Upper lobe of left lung (tissue), 6 donors: ENCODE measurements around the gene TMEM52. TPM values are rescaled to one million over a fixed set of nuclear protein-coding genes. Genes with fewer than 3 reads are reported as not detected.
A peak's percentile ranks its signal among the peaks of the same experiment; 100 is the strongest.

Source experiments
- ATAC-seq, 2 donors: fragments of 200-7000 bp; cut with Tn5 transposase; one replicate each; pipeline ENCODE4 v1.9.1; 2022; ENCODE audit warnings: mild to moderate bottlenecking in 2 of 2, moderate library complexity in 2 of 2; ENCODE audit not compliant: low FRiP score in 2 of 2
- DNase-seq, 2 donors: peaks; one replicate each; pipeline ENCODE4 v3.0.0-alpha.2; 2019 to 2020
- H3K27ac ChIP-seq, 4 donors: fragments of 200-600 bp; sonication (generic); one replicate each; pipeline ENCODE4 v1.5.1; 2016 to 2019
- H3K27me3 ChIP-seq, 4 donors: fragments of 200-600 bp; sonication (generic); one replicate each; pipeline ENCODE4 v1.5.1; 2017 to 2019
- H3K36me3 ChIP-seq, 4 donors: fragments of 200-600 bp; sonication (generic); one replicate each; pipeline ENCODE4 v1.5.1; 2016 to 2019
- H3K4me1 ChIP-seq, 4 donors: fragments of 200-600 bp; sonication (generic); one replicate each; pipeline ENCODE4 v1.5.1; 2018 to 2019
- H3K4me3 ChIP-seq, 4 donors: fragments of 200-600 bp; sonication (generic); one replicate each; pipeline ENCODE4 v1.5.1; 2017 to 2019; ENCODE audit warnings: mild to moderate bottlenecking in 2 of 4, moderate library complexity in 1 of 4
- H3K9me3 ChIP-seq, 4 donors: fragments of 200-600 bp; sonication (generic); one replicate each; pipeline ENCODE4 v1.5.1; 2018 to 2019
- EP300 ChIP-seq, 4 donors: sonication (generic); formaldehyde crosslinking; IDR thresholded peaks; one replicate each; pipeline ENCODE4 v1.5.1; 2017; ENCODE audit warnings: antibody characterized with exemption in 4 of 4, control low read depth in 2 of 4
- POLR2A ChIP-seq, 4 donors: fragments of 450-650 bp; IDR thresholded peaks; one replicate each; pipeline ENCODE4 v1.5.1; 2016 to 2017; ENCODE audit warnings: antibody characterized with exemption in 4 of 4, mild to moderate bottlenecking in 2 of 4
- POLR2AphosphoS5 ChIP-seq, 2 donors: sonication (generic); formaldehyde crosslinking; IDR thresholded peaks; one replicate each; pipeline ENCODE4 v1.5.1; 2017; ENCODE audit warnings: antibody characterized with exemption in 2 of 2
- WGBS, 2 donors: methylation state at CpG; one replicate each; pipeline ENCODE4 v1.1.5; 2017 to 2018; 5-methylcytosine and 5-hydroxymethylcytosine counted together
- total RNA-seq, 6 donors: library from RNA; depleted of rRNA in 4 of 6; stranded (reverse); fragments of >200 nt in 4 of 6; gene quantifications; one replicate each; pipeline versions ENCODE4 v1.1.0 to v1.2.1, GENCODE V29; 2016 to 2021
- TF ChIP-seq, protein P1 (sequence below), 6 experiments: fragments of 450-650 bp in 4 of 6; fragments of 200-600 bp in 2 of 6; sonication (generic) in 2 of 6; IDR thresholded peaks; one replicate each; pipeline ENCODE4 v1.5.1; 2016 to 2019; ENCODE audit warnings: antibody characterized with exemption in 6 of 6
- donor health status: DM: no; HTN: no; CAD: no; lungs with moderate emphysema.
- donor health status: DM: no; HTN: yes; CAD: no; lungs with severe emphysema.

TMEM52 gene
- total RNA-seq: 1 to 10 TPM in 4 of 6 donors, under 1 TPM in 1, not detected in 1; 0.59 to 3.8 (median 2.7) TPM

DNA sequence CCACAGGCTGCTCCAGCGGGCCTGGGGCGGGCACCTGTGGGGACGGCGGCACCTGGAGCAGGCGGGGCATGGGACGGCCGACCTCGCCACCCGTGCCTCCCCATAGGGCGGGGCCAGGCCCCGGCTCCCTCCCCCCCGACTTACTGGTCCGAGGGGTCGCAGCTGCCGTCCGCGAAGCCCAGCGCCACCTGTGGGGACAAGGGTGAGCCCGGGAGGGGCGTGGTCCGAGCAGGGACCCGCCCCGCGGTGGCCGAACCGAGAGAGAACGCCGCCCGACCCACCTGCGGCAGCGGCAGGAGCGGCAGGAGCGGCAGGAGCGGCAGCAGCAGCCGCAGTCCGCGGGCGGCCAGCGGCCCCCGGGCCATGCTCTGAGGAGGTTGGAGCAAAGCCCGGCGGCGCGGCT is at the start of gene TMEM52:
Gene TMEM52, minus strand, starts transcription at position 379 of the 403 bp plus-strand sequence. Its CDS starts 14 bp downstream, at position 365.
- ATAC-seq (peak in 1 of 2 donors; percentile 0), DNase-seq (no peak)
- 0% methylated on average over 11 of the region's 44 CpGs; no CpG with 5 or more reads in 1 of the 2 donors for WGBS, 2 donors
- Histone ChIP-seq H3K9me3 (no peaks in the 10 kb centered on the region), H3K36me3 (no peaks in the 10 kb centered on the region), H3K27ac (peak within 1 kb of the TSS; percentile 51 to 76 (median 70)), H3K4me1 (peaks cover 14 to 22% (median 16%) of the 10 kb centered on the region in 4 donors), H3K4me3 (peak within 1 kb of the TSS; percentile 59 to 74 (median 60)), H3K27me3 (no peaks in the 10 kb centered on the region)
- TF ChIP-seq EP300 (IDR thresholded peaks at IDR 0.05) (no peak), POLR2AphosphoS5 (IDR thresholded peaks at IDR 0.05) (no peak), POLR2A (IDR thresholded peaks at IDR 0.05) (peak in 2 of 4 donors; percentile 42 to 69)
- TF ChIP-seq, protein P1, sequence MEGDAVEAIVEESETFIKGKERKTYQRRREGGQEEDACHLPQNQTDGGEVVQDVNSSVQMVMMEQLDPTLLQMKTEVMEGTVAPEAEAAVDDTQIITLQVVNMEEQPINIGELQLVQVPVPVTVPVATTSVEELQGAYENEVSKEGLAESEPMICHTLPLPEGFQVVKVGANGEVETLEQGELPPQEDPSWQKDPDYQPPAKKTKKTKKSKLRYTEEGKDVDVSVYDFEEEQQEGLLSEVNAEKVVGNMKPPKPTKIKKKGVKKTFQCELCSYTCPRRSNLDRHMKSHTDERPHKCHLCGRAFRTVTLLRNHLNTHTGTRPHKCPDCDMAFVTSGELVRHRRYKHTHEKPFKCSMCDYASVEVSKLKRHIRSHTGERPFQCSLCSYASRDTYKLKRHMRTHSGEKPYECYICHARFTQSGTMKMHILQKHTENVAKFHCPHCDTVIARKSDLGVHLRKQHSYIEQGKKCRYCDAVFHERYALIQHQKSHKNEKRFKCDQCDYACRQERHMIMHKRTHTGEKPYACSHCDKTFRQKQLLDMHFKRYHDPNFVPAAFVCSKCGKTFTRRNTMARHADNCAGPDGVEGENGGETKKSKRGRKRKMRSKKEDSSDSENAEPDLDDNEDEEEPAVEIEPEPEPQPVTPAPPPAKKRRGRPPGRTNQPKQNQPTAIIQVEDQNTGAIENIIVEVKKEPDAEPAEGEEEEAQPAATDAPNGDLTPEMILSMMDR (IDR thresholded peaks at IDR 0.05): peak in 2 of 6 experiments; percentile 5 to 37

DNA sequence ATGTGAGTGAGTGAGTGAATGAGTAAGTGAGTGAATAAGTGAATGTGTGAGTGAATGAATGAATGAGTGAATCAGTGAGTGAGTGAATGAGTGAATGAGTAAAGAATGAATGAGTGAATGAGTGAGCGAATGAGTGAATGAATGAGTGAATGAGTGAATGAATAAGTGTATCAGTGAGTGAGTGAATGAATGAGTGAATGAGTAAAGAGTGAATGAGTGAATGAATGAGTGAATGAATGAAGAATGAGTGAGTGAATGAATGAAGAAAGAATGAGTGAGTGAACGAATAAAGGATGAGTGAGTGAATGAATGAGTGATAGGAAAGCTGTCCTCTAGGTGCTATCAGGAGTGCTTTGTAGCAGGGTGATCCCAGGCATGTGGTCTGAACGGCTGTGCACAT is 48.8 kb upstream of the TMEM52 start:
- no peak overlapping the region for H3K27ac ChIP-seq
- ATAC-seq (no peak), DNase-seq (no peak)
- H3K27me3 ChIP-seq: peaks cover 0 to 4% (median 0%) of the 10 kb centered on the region in 4 donors
- 72 to 75% methylated on average over 3 of the region's 3 CpGs for WGBS, 2 donors
- no peaks in the 10 kb centered on the region for H3K36me3 ChIP-seq
- H3K9me3 ChIP-seq: no peaks in the 10 kb centered on the region
- H3K4me3 ChIP-seq: no peak overlapping the region
- no peaks in the 10 kb centered on the region for H3K4me1 ChIP-seq
- TF ChIP-seq POLR2A (IDR thresholded peaks at IDR 0.05) (no peak), EP300 (IDR thresholded peaks at IDR 0.05) (no peak), POLR2AphosphoS5 (IDR thresholded peaks at IDR 0.05) (no peak)
- TF ChIP-seq, protein P1 (IDR thresholded peaks at IDR 0.05): no peak

DNA sequence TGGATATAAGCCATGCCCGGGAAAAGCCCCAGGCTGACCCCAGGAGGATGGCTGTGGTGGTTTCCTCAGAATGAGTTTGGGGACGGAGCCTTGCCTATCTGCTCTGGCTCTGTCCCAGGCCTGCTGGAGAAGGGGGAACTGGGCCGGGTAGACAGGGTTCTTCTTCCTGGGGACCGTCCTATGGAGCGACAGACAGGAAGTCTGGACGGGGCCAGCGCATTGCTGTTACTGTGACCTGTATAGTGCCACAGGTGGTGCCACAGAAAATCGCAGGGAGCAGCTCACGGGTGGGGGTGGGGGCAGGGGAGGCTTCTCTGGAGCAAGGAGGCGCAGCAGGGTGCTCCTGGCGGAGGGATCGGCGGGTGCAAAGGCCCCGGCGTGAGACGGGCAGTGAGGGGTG is 48.1 kb upstream of the TMEM52 start:
- H3K27me3 ChIP-seq: peaks cover 0 to 4% (median 0%) of the 10 kb centered on the region in 4 donors
- ATAC-seq: no peak
- 52 to 74% methylated on average over 12 to 16 of the region's 16 CpGs for WGBS, 2 donors

DNA sequence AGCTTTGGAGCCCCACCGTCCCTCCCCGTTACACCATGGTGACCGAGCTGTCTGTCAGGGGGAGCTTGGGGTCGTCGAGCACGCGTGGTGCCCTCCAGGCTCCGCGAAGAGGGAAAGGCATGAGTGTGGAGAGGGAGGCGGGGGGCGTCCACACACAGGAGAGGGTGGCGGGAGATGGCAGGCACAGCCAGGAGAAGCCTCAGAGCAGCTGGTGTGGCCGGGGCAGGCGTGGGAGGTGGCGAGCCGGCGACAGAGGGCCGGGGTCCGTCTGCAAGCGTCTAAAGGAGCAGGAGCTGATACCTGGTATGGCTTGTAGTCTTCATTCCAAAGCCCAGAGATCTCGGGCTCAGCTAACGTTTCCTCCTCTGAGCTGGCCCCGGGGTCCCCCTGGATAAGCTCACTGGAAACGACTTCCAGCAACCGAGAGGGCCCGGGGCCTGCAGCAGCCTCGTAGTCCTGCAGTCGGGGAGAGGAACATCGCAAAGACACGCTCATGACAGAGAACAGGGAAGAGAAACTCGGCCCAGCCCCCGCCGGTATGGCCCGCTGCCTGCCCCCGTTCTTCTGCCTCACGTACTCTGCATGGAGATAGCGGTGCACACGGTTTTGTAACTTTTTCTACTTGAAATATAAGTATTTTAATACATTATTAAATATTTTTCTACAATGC is 47.1 kb upstream of the TMEM52 start:
- H3K27ac ChIP-seq: no peak overlapping the region
- ATAC-seq (no peak), DNase-seq (peak in 1 of 2 donors; percentile 72)
- no peaks in the 10 kb centered on the region for H3K9me3 ChIP-seq
- TF ChIP-seq, protein P1 (IDR thresholded peaks at IDR 0.05): no peak
- TF ChIP-seq POLR2AphosphoS5 (IDR thresholded peaks at IDR 0.05): no peak
- no peak for TF ChIP-seq EP300 (IDR thresholded peaks at IDR 0.05)
- no peak for TF ChIP-seq POLR2A (IDR thresholded peaks at IDR 0.05)
- no peaks in the 10 kb centered on the region for H3K4me1 ChIP-seq
- no peak overlapping the region for H3K4me3 ChIP-seq
- WGBS, 2 donors: 52 to 63% methylated on average over 35 to 38 of the region's 38 CpGs
- peaks cover 0 to 4% (median 0%) of the 10 kb centered on the region in 4 donors for H3K27me3 ChIP-seq
- no peaks in the 10 kb centered on the region for H3K36me3 ChIP-seq

More for the DNA sequence above, 48.1 kb upstream of the TMEM52 start:
- DNase-seq: peak in 1 of 2 donors; percentile 33
- H3K9me3 ChIP-seq: no peaks in the 10 kb centered on the region
- no peaks in the 10 kb centered on the region for H3K4me1 ChIP-seq
- H3K27ac ChIP-seq: no peak overlapping the region
- no peak for TF ChIP-seq POLR2A (IDR thresholded peaks at IDR 0.05)
- TF ChIP-seq, protein P1 (IDR thresholded peaks at IDR 0.05): no peak
- no peak for TF ChIP-seq POLR2AphosphoS5 (IDR thresholded peaks at IDR 0.05)
- TF ChIP-seq EP300 (IDR thresholded peaks at IDR 0.05): no peak
- no peaks in the 10 kb centered on the region for H3K36me3 ChIP-seq
- no peak overlapping the region for H3K4me3 ChIP-seq
